H1 (cell line): Measurements from ENCODE around the gene MPV17. TPM values are rescaled to one million over a fixed set of nuclear protein-coding genes. Genes with fewer than 3 reads are reported as not detected.

Experiments
- CTCF ChIA-PET: fragments of 300-600 bp; sonication (Branson Sonifier 250); formaldehyde crosslinking; loops from one replicate; lab custom pipeline; 2021; ENCODE audit not compliant: partially characterized antibody; lab: Charles Lee
- POLR2A ChIA-PET: fragments of 300-600 bp; sonication (Branson Sonifier 250); formaldehyde crosslinking; loops from one replicate; lab custom pipeline; 2021; ENCODE audit warnings: inconsistent platforms; ENCODE audit not compliant: partially characterized antibody; lab: Charles Lee
- DNase-seq, 2 experiments: peaks; one replicate each; pipeline versions ENCODE4 v3.0.0 to v3.0.0-alpha.2; 2010 to 2022; ENCODE audit warnings: low spot score in 2 of 2, low read depth in 1 of 2, mixed read lengths in 1 of 2
- FAIRE-seq: peaks from 2 replicates; lab custom pipeline; 2011; peaks lifted over from hg19 to GRCh38; lab: Jason Lieb, UNC
- H2AFZ ChIP-seq: 2 replicates; pipeline ENCODE4 v1.8.1; 2012; ENCODE audit warnings: low read length, inconsistent platforms
- H2AK5ac ChIP-seq: 2 replicates; pipeline ENCODE4 v1.6.1; 2013; ENCODE audit warnings: low read depth, low read length
- H2BK120ac ChIP-seq: replicated peaks from 2 replicates; pipeline ENCODE3; 2013; ENCODE audit warnings: low read depth, low read length, inconsistent platforms
- H2BK12ac ChIP-seq: 2 replicates; pipeline ENCODE4 v1.6.1; 2013; ENCODE audit warnings: low read depth, low read length
- H2BK15ac ChIP-seq: 2 replicates; pipeline ENCODE4 v1.6.1; 2013; ENCODE audit warnings: low read length
- H2BK20ac ChIP-seq: 2 replicates; pipeline ENCODE4 v1.6.1; 2013; ENCODE audit warnings: low read length
- H2BK5ac ChIP-seq: 2 replicates; pipeline ENCODE4 v1.6.1; 2013; ENCODE audit warnings: low read depth, low read length
- H3K14ac ChIP-seq: 2 replicates; pipeline ENCODE4 v1.6.1; 2013; ENCODE audit warnings: inconsistent platforms; ENCODE audit not compliant: insufficient read length
- H3K18ac ChIP-seq: 2 replicates; pipeline ENCODE4 v1.6.1; 2013; ENCODE audit warnings: low read length; ENCODE audit errors: extremely low read depth
- H3K23ac ChIP-seq: 2 replicates; pipeline ENCODE4 v1.6.1; 2013; ENCODE audit warnings: inconsistent platforms; ENCODE audit not compliant: insufficient read length
- H3K23me2 ChIP-seq: 2 replicates; pipeline ENCODE4 v1.6.1; 2013; ENCODE audit warnings: low read depth, low read length
- H3K27ac ChIP-seq: 2 replicates; pipeline ENCODE4 v1.6.1; 2011; ENCODE audit warnings: low read depth, low read length, inconsistent platforms
- H3K27me3 ChIP-seq, 4 experiments: replicated peaks in 1 of 4; 1 replicate in 1 of 4; 2 replicates in 3 of 4; pipeline versions ENCODE4 v1.6.1 to v1.8.1; 2011 to 2013; ENCODE audit warnings: low read length in 3 of 4, mild to moderate bottlenecking in 3 of 4, inconsistent platforms in 2 of 4, mixed read lengths in 2 of 4, moderate library complexity in 1 of 4; ENCODE audit not compliant: control insufficient read depth in 3 of 4, insufficient read depth in 3 of 4; ENCODE audit errors: extremely low read depth in 1 of 4
- H3K36me3 ChIP-seq, 4 experiments: 2 replicates each; pipeline versions ENCODE4 v1.6.1 to v1.8.1; 2011 to 2013; ENCODE audit warnings: mild to moderate bottlenecking in 4 of 4, low read length in 3 of 4, moderate library complexity in 2 of 4, control low read depth in 1 of 4, inconsistent platforms in 1 of 4; ENCODE audit not compliant: insufficient read depth in 4 of 4, control insufficient read depth in 2 of 4
- H3K4ac ChIP-seq: replicated peaks from 2 replicates; pipeline ENCODE3; 2013; ENCODE audit warnings: low read length, low read depth, mixed read lengths, inconsistent platforms; ENCODE audit not compliant: insufficient read length
- H3K4me1 ChIP-seq, 4 experiments: replicated peaks in 1 of 4; 1 replicate in 1 of 4; 2 replicates in 3 of 4; pipeline versions ENCODE4 v1.6.1 to v1.8.1; 2011 to 2013; ENCODE audit warnings: low read length in 3 of 4, inconsistent platforms in 2 of 4, mixed read lengths in 1 of 4; ENCODE audit not compliant: insufficient read depth in 4 of 4, control insufficient read depth in 3 of 4
- H3K4me2 ChIP-seq, 2 experiments: 2 replicates each; pipeline versions ENCODE4 v1.6.1 to v1.8.1; 2011 to 2013; ENCODE audit warnings: low read depth in 2 of 2, low read length in 2 of 2, control low read depth in 1 of 2, inconsistent platforms in 1 of 2, mild to moderate bottlenecking in 1 of 2; ENCODE audit not compliant: insufficient read depth in 1 of 2
- H3K4me3 ChIP-seq, 4 experiments: fragments of 200-600, 300-600 bp in 1 of 4; sonication (generic), shearing (Covaris generic), sonication (Bioruptor Twin) in 1 of 4; 2 replicates each; pipeline versions ENCODE4 v1.5.1 to v1.8.1; 2011 to 2016; ENCODE audit warnings: low read length in 4 of 4, low read depth in 3 of 4, control low read depth in 2 of 4, inconsistent platforms in 2 of 4, mild to moderate bottlenecking in 2 of 4, mixed read lengths in 1 of 4, moderate library complexity in 1 of 4; ENCODE audit not compliant: insufficient read depth in 2 of 4; ENCODE audit errors: extremely low read depth in 1 of 4
- H3K56ac ChIP-seq: replicated peaks from 2 replicates; pipeline ENCODE3; 2013; ENCODE audit warnings: low read depth, mild to moderate bottlenecking, mixed read lengths, low read length, inconsistent platforms; ENCODE audit not compliant: insufficient read length
- H3K79me1 ChIP-seq: 2 replicates; pipeline ENCODE4 v1.6.1; 2013; ENCODE audit warnings: low read depth, low read length, control low read depth
- H3K79me2 ChIP-seq, 2 experiments: 2 replicates each; pipeline versions ENCODE4 v1.6.1 to v1.8.1; 2012 to 2013; ENCODE audit warnings: low read length in 2 of 2, mild to moderate bottlenecking in 2 of 2, inconsistent platforms in 1 of 2; ENCODE audit not compliant: insufficient read depth in 2 of 2, control insufficient read depth in 1 of 2
- H3K9ac ChIP-seq, 4 experiments: replicated peaks in 1 of 4; 1 replicate in 1 of 4; 2 replicates in 3 of 4; pipeline versions ENCODE4 v1.6.1 to v1.8.1; 2011 to 2013; ENCODE audit warnings: low read depth in 3 of 4, low read length in 3 of 4, control low read depth in 2 of 4, mild to moderate bottlenecking in 2 of 4, moderate library complexity in 2 of 4, inconsistent platforms in 1 of 4; ENCODE audit errors: extremely low read depth in 1 of 4
- H3K9me3 ChIP-seq, 2 experiments: 2 replicates each; pipeline versions ENCODE4 v1.6.1 to v1.8.1; 2012 to 2013; ENCODE audit warnings: mild to moderate bottlenecking in 2 of 2, moderate library complexity in 2 of 2, control low read depth in 1 of 2, inconsistent platforms in 1 of 2, low read depth in 1 of 2, low read length in 1 of 2, mixed read lengths in 1 of 2; ENCODE audit not compliant: insufficient read depth in 2 of 2
- H4K20me1 ChIP-seq, 2 experiments: replicated peaks in 1 of 2; 2 replicates each; pipeline versions ENCODE3 to v1.8.1; 2011 to 2013; ENCODE audit warnings: inconsistent platforms in 2 of 2, low read length in 2 of 2, mild to moderate bottlenecking in 1 of 2; ENCODE audit not compliant: insufficient read depth in 2 of 2, control insufficient read depth in 1 of 2
- H4K5ac ChIP-seq: 2 replicates; pipeline ENCODE4 v1.6.1; 2013; ENCODE audit warnings: low read length, low read depth, mixed read lengths, inconsistent platforms; ENCODE audit not compliant: insufficient read length
- H4K8ac ChIP-seq: 2 replicates; pipeline ENCODE4 v1.8.0; 2013; ENCODE audit warnings: mild to moderate bottlenecking, moderate library complexity, low read length, inconsistent platforms; ENCODE audit not compliant: insufficient read depth; ENCODE audit errors: extremely low read depth
- H4K91ac ChIP-seq: replicated peaks from 2 replicates; pipeline ENCODE3; 2013; ENCODE audit warnings: low read length, mixed read lengths, inconsistent platforms; ENCODE audit not compliant: insufficient read length
- POLR2A ChIP-seq, 2 experiments: IDR thresholded peaks; 1 replicate in 1 of 2; 2 replicates in 1 of 2; pipeline ENCODE4 v1.6.1; 2011; ENCODE audit warnings: low read depth in 2 of 2, low read length in 2 of 2, mild to moderate bottlenecking in 2 of 2; ENCODE audit errors: control extremely low read depth in 1 of 2
- TEAD4 ChIP-seq: IDR thresholded peaks from 2 replicates; pipeline ENCODE4 v1.6.1; 2012; ENCODE audit warnings: low read depth, low read length, inconsistent platforms, mixed read lengths
- WGBS, 2 experiments: shearing (Covaris generic) in 1 of 2; methylation state at CpG; one replicate each; pipeline versions ENCODE4 v1.1.6 to v1.1.7; 2013 to 2015; ENCODE audit warnings: low lambda C conversion rate in 2 of 2, mixed read lengths in 2 of 2, inconsistent platforms in 1 of 2, low coverage in 1 of 2, missing lambda C conversion rate in 1 of 2; ENCODE audit not compliant: insufficient replicate concordance in 2 of 2, insufficient coverage in 1 of 2, insufficient read length in 1 of 2; ENCODE audit errors: extremely low coverage in 1 of 2, missing lambda C conversion rate in 1 of 2; 5-methylcytosine and 5-hydroxymethylcytosine counted together
- polyA plus RNA-seq, 7 experiments: library from polyadenylated mRNA; depleted of rRNA in 3 of 7; stranded (reverse) in 5 of 7; unstranded in 2 of 7; fragments of >200 nt in 5 of 7; fragments of 200-250 nt in 2 of 7; gene quantifications; 1 replicate in 5 of 7; 2 replicates in 1 of 7; 4 replicates in 1 of 7; pipeline versions ENCODE4 v1.2.1 to v1.2.3, GENCODE V29; 2011 to 2013; ENCODE audit warnings: missing spikeins in 2 of 7, mixed read lengths in 2 of 7
- total RNA-seq: library from RNA; stranded (reverse); fragmentation: NEBNext Ultra II Directional; extraction: Animal tissue kit (Norgen Biotek cat#: 25700); gene quantifications from 2 replicates; pipeline ENCODE4 v1.2.1, GENCODE V29; 2021

The MPV17 gene
- total and polyA plus RNA-seq, 2 of the 8 experiments (the other 6 are each of a cell fraction or from before 2014, with no cell fraction given), result 45.2 to 181 TPM

GRCh38 chr2:27323596-27324285 is 844 bp upstream of the MPV17 start:
- H3K4me2 ChIP-seq, result peak overlapping the region; percentile 96 to 97
- no peak overlapping the region for H3K14ac ChIP-seq
- no peaks in the 10 kb centered on the region for H3K27me3 ChIP-seq
- no peak overlapping the region for H4K8ac ChIP-seq
- H3K4ac ChIP-seq, result no peak overlapping the region
- no peak overlapping the region for H2BK120ac ChIP-seq
- no peak overlapping the region for H2AK5ac ChIP-seq
- no peak for FAIRE-seq
- ChIA-PET POLR2A (interaction anchor here (0.5 to 9.4 kb wide), 24 partner anchors 8 to 275 kb away, joined by 3 to 105 read pairs (median 8); partner anchors contain the start of genes GTF3C2, TRIM54, UCN and ZNF513), CTCF (interaction anchor here (0.6 to 10.3 kb wide), 10 partner anchors 10 to 104 kb away, joined by 3 to 128 read pairs (median 4); partner anchors contain the start of genes EIF2B4, SNX17 and UCN)
- H2BK15ac ChIP-seq, result no peak overlapping the region
- H3K27ac ChIP-seq, result peak overlapping the region; percentile 94
- H3K18ac ChIP-seq, result no peak overlapping the region
- H3K23ac ChIP-seq, result no peak overlapping the region
- peak overlapping the region; percentile 85 to 99 (median 88) for H3K4me3 ChIP-seq
- no peak overlapping the region for H2BK20ac ChIP-seq
- peak overlapping the region; percentile 10 for H4K5ac ChIP-seq
- H2BK12ac ChIP-seq, result no peak overlapping the region
- WGBS, 2 experiments, result 42% methylated on average over 5 of the region's 5 CpGs; no CpG with 5 or more reads in 1 of the 2 experiments
- peak overlapping the region; percentile 92 for H2BK5ac ChIP-seq
- no peaks in the 10 kb centered on the region for H4K20me1 ChIP-seq
- H3K4me1 ChIP-seq, result peaks cover 0 to 10% (median 0%) of the 10 kb centered on the region in 4 experiments; a peak in 4 of 7 replicates
- H3K56ac ChIP-seq, result no peak overlapping the region
- H3K36me3 ChIP-seq, result peaks cover 17 to 27% (median 25%) of the 10 kb centered on the region in 4 experiments
- TF ChIP-seq TEAD4 (no peak), POLR2A (IDR thresholded peaks at IDR 0.05; ENCODE audit: control extremely low read depth in 1 of 2, low read depth in 2 of 2, low read length in 2 of 2) (peak in 1 of 2 experiments; percentile 37; a peak in 1 of 3 replicates)
- no peaks in the 10 kb centered on the region for H3K79me1 ChIP-seq
- no peaks in the 10 kb centered on the region for H3K9me3 ChIP-seq
- peaks cover 7% of the 10 kb centered on the region for H3K23me2 ChIP-seq
- H3K9ac ChIP-seq, result peak overlapping the region; percentile 80 to 97 (median 93)
- H3K79me2 ChIP-seq, result no peaks in the 10 kb centered on the region; a peak in 1 of 4 replicates
- H2AFZ ChIP-seq, result no peak overlapping the region
- H4K91ac ChIP-seq, result peak overlapping the region; percentile 58
- DNase-seq, result no peak
